Esophagus squamous epithelium (tissue), 5 donors: ENCODE results near the gene COL20A1. TPM values are rescaled to one million over a fixed set of nuclear protein-coding genes. Genes with fewer than 3 reads are reported as not detected.

ENCODE experiments used
- DNase-seq: peaks from one replicate; lab custom pipeline; 2025; lab: John Stamatoyannopoulos, UW
- H3K27ac ChIP-seq, 4 donors: fragments of 200-600 bp; sonication (generic); one replicate each; pipeline ENCODE4 v1.5.1; 2016 to 2019; ENCODE audit warnings: mild to moderate bottlenecking in 1 of 4
- H3K27me3 ChIP-seq, 4 donors: fragments of 200-600 bp; sonication (generic); 1 replicate in 3 of 4; 2 replicates in 1 of 4; pipeline versions ENCODE4 v1.5.1 to v1.6.0; 2017 to 2021; ENCODE audit warnings: antibody characterized with exemption in 1 of 4
- H3K36me3 ChIP-seq, 3 donors: fragments of 200-600 bp; sonication (generic); one replicate each; pipeline ENCODE4 v1.5.1; 2016 to 2019
- H3K4me1 ChIP-seq, 3 donors: fragments of 200-600 bp; sonication (generic); one replicate each; pipeline ENCODE4 v1.5.1; 2017 to 2019
- H3K4me3 ChIP-seq, 4 donors: fragments of 200-600 bp; sonication (generic); 1 replicate in 3 of 4; 2 replicates in 1 of 4; pipeline ENCODE4 v1.5.1; 2016 to 2019; ENCODE audit warnings: mild to moderate bottlenecking in 2 of 4, moderate library complexity in 1 of 4
- H3K9me3 ChIP-seq, 3 donors: fragments of 200-600 bp; sonication (generic); one replicate each; pipeline ENCODE4 v1.5.1; 2016 to 2019
- CTCF ChIP-seq, 6 experiments: fragments of 450-650 bp in 4 of 6; fragments of 200-600 bp in 2 of 6; sonication (generic) in 2 of 6; IDR thresholded peaks; one replicate each; pipeline ENCODE4 v1.5.1; 2016 to 2019; ENCODE audit warnings: antibody characterized with exemption in 6 of 6, mild to moderate bottlenecking in 4 of 6, moderate library complexity in 4 of 6
- POLR2A ChIP-seq, 4 donors: fragments of 450-650 bp; IDR thresholded peaks; one replicate each; pipeline ENCODE4 v1.6.1; 2017; ENCODE audit warnings: antibody characterized with exemption in 4 of 4, mild to moderate bottlenecking in 4 of 4, moderate library complexity in 3 of 4
- WGBS, 2 donors: methylation state at CpG; one replicate each; pipeline ENCODE4 v1.1.5; 2018; 5-methylcytosine and 5-hydroxymethylcytosine counted together
- intact Hi-C: fragments of 100-400 bp; cut with DNase I; formaldehyde crosslinking; loops from one replicate; pipeline ENCODE4 v1.15.0; 2022
- total RNA-seq, 4 donors: library from RNA; depleted of rRNA; stranded (reverse); fragments of >200 nt; gene quantifications; one replicate each; pipeline ENCODE4 v1.1.0, GENCODE V29; 2016
- donor health status: DM: yes; HTN: yes; CAD: no.

The COL20A1 gene
- total RNA-seq, 4 donors from 2014 or later = not detected

- 83 to 86% methylated on average over 1 to 5 of the region's 19 CpGs for WGBS, 2 donors
- DNase-seq = no peak
- H3K36me3 ChIP-seq = peaks cover 32 to 100% (median 47%) of the 10 kb centered on the region in 3 donors
Measured at GRCh38 chr20:63280929-63281545, 11.9 kb upstream of the COL20A1 start.

GRCh38 chr20:63281742-63282665 lies 11.0 kb upstream of the COL20A1 start:
- TF ChIP-seq POLR2A (IDR thresholded peaks at IDR 0.05) (no peak), CTCF (IDR thresholded peaks at IDR 0.05) (no peak)
- H3K27ac ChIP-seq = no peak overlapping the region
- H3K4me3 ChIP-seq = no peak overlapping the region
- WGBS, 2 donors = 93 to 100% methylated on average over 1 to 13 of the region's 38 CpGs
- no peak for DNase-seq
- H3K36me3 ChIP-seq = peaks cover 39 to 100% (median 48%) of the 10 kb centered on the region in 3 donors
- H3K27me3 ChIP-seq = no peaks in the 10 kb centered on the region
- no peaks in the 10 kb centered on the region for H3K9me3 ChIP-seq
- H3K4me1 ChIP-seq = no peaks in the 10 kb centered on the region
- intact Hi-C loops = no loop called here

More at GRCh38 chr20:63280929-63281545, 11.9 kb upstream of the COL20A1 start:
- Histone ChIP-seq H3K27me3 (no peaks in the 10 kb centered on the region), H3K4me3 (no peak overlapping the region), H3K4me1 (no peaks in the 10 kb centered on the region), H3K9me3 (no peaks in the 10 kb centered on the region), H3K27ac (no peak overlapping the region)
- intact Hi-C loops = no loop called here
- TF ChIP-seq POLR2A (IDR thresholded peaks at IDR 0.05) (no peak), CTCF (IDR thresholded peaks at IDR 0.05) (peak in 1 of 6 experiments; percentile 29)

- Histone ChIP-seq H3K27me3 (no peaks in the 10 kb centered on the region), H3K4me1 (no peaks in the 10 kb centered on the region), H3K27ac (no peak overlapping the region), H3K9me3 (no peaks in the 10 kb centered on the region), H3K36me3 (peaks cover 39 to 100% (median 44%) of the 10 kb centered on the region in 3 donors), H3K4me3 (no peak overlapping the region)
- 100% methylated on average over 2 of the region's 17 CpGs; no CpG with 5 or more reads in 1 of the 2 donors for WGBS, 2 donors
- no peak for DNase-seq
- no peak for TF ChIP-seq CTCF (IDR thresholded peaks at IDR 0.05)
- TF ChIP-seq POLR2A (IDR thresholded peaks at IDR 0.05) = no peak
- intact Hi-C loops = no loop called here
Measured at GRCh38 chr20:63282946-63283345, 10.0 kb upstream of the COL20A1 start.

- H3K4me3 ChIP-seq = no peak overlapping the region
- intact Hi-C loops = no loop called here
- no peak overlapping the region for H3K27ac ChIP-seq
- no peaks in the 10 kb centered on the region for H3K27me3 ChIP-seq
- DNase-seq = no peak
- H3K36me3 ChIP-seq = peaks cover 37 to 100% (median 47%) of the 10 kb centered on the region in 3 donors
- TF ChIP-seq POLR2A (IDR thresholded peaks at IDR 0.05) (no peak), CTCF (IDR thresholded peaks at IDR 0.05) (no peak)
- no peaks in the 10 kb centered on the region for H3K9me3 ChIP-seq
- 87 to 97% methylated on average over 17 to 22 of the region's 33 CpGs for WGBS, 2 donors
- no peaks in the 10 kb centered on the region for H3K4me1 ChIP-seq
Measured at GRCh38 chr20:63283397-63284082, 9.4 kb upstream of the COL20A1 start.
